ENCODE measurements around the gene DIP2C. TPM values are rescaled to one million over a fixed set of nuclear protein-coding genes. Genes with fewer than 3 reads are reported as not detected.
A peak's percentile ranks its signal among the peaks of the same experiment; 100 is the strongest.

The DIP2C gene
- total RNA-seq, 2 donors from 2014 or later, result 21.1 to 23.8 TPM

- Histone ChIP-seq H3K4me3 (no peak overlapping the region), H3K9me3 (no peaks in the 10 kb centered on the region), H3K36me3 (peaks cover 46% of the 10 kb centered on the region), H3K4me1 (no peaks in the 10 kb centered on the region), H3K27me3 (no peaks in the 10 kb centered on the region), H3K27ac (no peak overlapping the region)
- no peak for TF ChIP-seq CTCF (IDR thresholded peaks at IDR 0.05)
- DNase-seq (ENCODE audit: low spot score), result no peak
These were observed 273.4 kb downstream of the DIP2C start for GRCh38 chr10:416091-416515.

GRCh38 chr10:413662-414071 is 275.8 kb downstream of the DIP2C start:
- Histone ChIP-seq H3K4me1 (peaks cover 0 to 5% of the 10 kb centered on the region in 2 donors), H3K27me3 (no peaks in the 10 kb centered on the region), H3K36me3 (peaks cover 29% of the 10 kb centered on the region), H3K4me3 (no peak overlapping the region), H3K9me3 (no peaks in the 10 kb centered on the region), H3K27ac (no peak overlapping the region)
- no peak for TF ChIP-seq CTCF (IDR thresholded peaks at IDR 0.05)
- no peak for DNase-seq (ENCODE audit: low spot score)

- Histone ChIP-seq H3K36me3 (peaks cover 44% of the 10 kb centered on the region), H3K27ac (no peak overlapping the region), H3K4me1 (peaks cover 0 to 5% of the 10 kb centered on the region in 2 donors), H3K27me3 (no peaks in the 10 kb centered on the region), H3K9me3 (no peaks in the 10 kb centered on the region), H3K4me3 (no peak overlapping the region)
- no peak for TF ChIP-seq CTCF (IDR thresholded peaks at IDR 0.05)
- DNase-seq (ENCODE audit: low spot score), result no peak
These were observed 277.4 kb downstream of the DIP2C start for GRCh38 chr10:412109-412508.

- H3K27ac ChIP-seq, result no peak overlapping the region
- no peaks in the 10 kb centered on the region for H3K27me3 ChIP-seq
- peaks cover 0 to 5% of the 10 kb centered on the region in 2 donors for H3K4me1 ChIP-seq
- no peaks in the 10 kb centered on the region for H3K9me3 ChIP-seq
- no peak for TF ChIP-seq CTCF (IDR thresholded peaks at IDR 0.05)
- no peak overlapping the region for H3K4me3 ChIP-seq
- DNase-seq (ENCODE audit: low spot score), result no peak
- peaks cover 49% of the 10 kb centered on the region for H3K36me3 ChIP-seq
These were observed 277.9 kb downstream of the DIP2C start for GRCh38 chr10:411603-412002.

- Histone ChIP-seq H3K27ac (peak overlapping the region; percentile 64 to 65), H3K4me1 (peaks cover 0 to 5% of the 10 kb centered on the region in 2 donors), H3K36me3 (peaks cover 45% of the 10 kb centered on the region), H3K27me3 (no peaks in the 10 kb centered on the region), H3K9me3 (no peaks in the 10 kb centered on the region), H3K4me3 (no peak overlapping the region)
- no peak for DNase-seq (ENCODE audit: low spot score)
- TF ChIP-seq CTCF (IDR thresholded peaks at IDR 0.05), result no peak
These were observed 279.9 kb downstream of the DIP2C start for GRCh38 chr10:409408-410040.

GRCh38 chr10:408236-408635 is 281.2 kb downstream of the DIP2C start:
- TF ChIP-seq CTCF (IDR thresholded peaks at IDR 0.05), result no peak
- Histone ChIP-seq H3K9me3 (no peaks in the 10 kb centered on the region), H3K4me1 (peaks cover 0 to 5% of the 10 kb centered on the region in 2 donors), H3K27me3 (no peaks in the 10 kb centered on the region), H3K36me3 (peaks cover 35% of the 10 kb centered on the region), H3K4me3 (no peak overlapping the region), H3K27ac (no peak overlapping the region)
- DNase-seq (ENCODE audit: low spot score), result no peak
